K562 (cell line): Measurements from ENCODE around the gene CCDC27. TPM values are rescaled to one million over a fixed set of nuclear protein-coding genes. Genes with fewer than 3 reads are reported as not detected.

Experiments
- ATAC-seq: fragments of 200-7000 bp; cut with Tn5 transposase; 3 replicates; pipeline ENCODE4 v1.9.1; 2020; ENCODE audit warnings: moderate library complexity
- BruUV-seq: library from RNA; stranded (reverse); fragments of 400-500 nt; replicated peaks from 2 replicates; lab custom pipeline; 2021; lab: Mats Ljungman, UMichigan
- CTCF ChIA-PET: fragments of 300-600 bp; formaldehyde crosslinking; extraction: SDS; loops from one replicate; lab custom pipeline; 2021; ENCODE audit warnings: low intra/inter-chr PET ratio; lab: Yijun Ruan, JAX
- POLR2A ChIA-PET: fragments of 300-600, 350-650 bp; sonication (Branson Sonifier 250); formaldehyde crosslinking; extraction: SDS; loops from one replicate; lab custom pipeline; 2021; ENCODE audit warnings: antibody characterized with exemption, inconsistent platforms; lab: Yijun Ruan, JAX
- DNase-seq, 4 experiments: peaks; one replicate each; pipeline versions ENCODE4 v3.0.0 to v3.0.0-alpha.2; 2011 to 2018; ENCODE audit warnings: low spot score in 3 of 4, mixed read lengths in 3 of 4; ENCODE audit errors: extremely low read depth in 1 of 4
- FAIRE-seq: peaks from 2 replicates; lab custom pipeline; 2011; peaks lifted over from hg19 to GRCh38; lab: Jason Lieb, UNC
- H2AFZ ChIP-seq: 2 replicates; pipeline ENCODE4 v1.6.0; 2011; ENCODE audit warnings: low read depth, low read length, control low read depth, inconsistent platforms
- H3K27ac ChIP-seq: fragments of 200-600 bp; 3 replicates; pipeline ENCODE4 v1.8.0; 2011; ENCODE audit warnings: low read depth, mild to moderate bottlenecking, control low read depth, inconsistent platforms, low read length, moderate library complexity, mixed read lengths; ENCODE audit errors: extremely low read depth
- H3K27me3 ChIP-seq, 2 experiments: fragments of 300-600 bp in 1 of 2; 2 replicates in 1 of 2; 3 replicates in 1 of 2; pipeline versions ENCODE4 v1.6.0 to v1.8.0; 2011; ENCODE audit warnings: inconsistent platforms in 2 of 2, low read length in 2 of 2, mild to moderate bottlenecking in 1 of 2, mixed read lengths in 1 of 2, moderate library complexity in 1 of 2; ENCODE audit not compliant: control insufficient read depth in 2 of 2, insufficient read depth in 2 of 2
- H3K36me3 ChIP-seq: fragments of 300-600 bp; 3 replicates; pipeline ENCODE4 v1.8.0; 2011; ENCODE audit warnings: mild to moderate bottlenecking, low read length, inconsistent platforms; ENCODE audit not compliant: control insufficient read depth, insufficient read depth
- H3K4me1 ChIP-seq, 2 experiments: fragments of 200-600 bp in 1 of 2; replicated peaks in 1 of 2; 2 replicates in 1 of 2; 3 replicates in 1 of 2; pipeline versions ENCODE4 v1.5.1 to v1.8.0; 2011; ENCODE audit warnings: inconsistent platforms in 2 of 2, low read length in 2 of 2, mild to moderate bottlenecking in 1 of 2, mixed read lengths in 1 of 2, moderate library complexity in 1 of 2; ENCODE audit not compliant: control insufficient read depth in 2 of 2, insufficient read depth in 2 of 2
- H3K4me2 ChIP-seq: 2 replicates; pipeline ENCODE4 v1.6.1; 2011; ENCODE audit warnings: low read length, control low read depth, inconsistent platforms, mixed read lengths; ENCODE audit not compliant: insufficient read depth
- H3K4me3 ChIP-seq: fragments of 200-600 bp; sonication (generic), shearing (Covaris generic); 2 replicates; pipeline ENCODE4 v1.5.1; 2016; ENCODE audit warnings: control low read depth, inconsistent platforms
- H3K79me2 ChIP-seq: fragments of 200-600 bp; 3 replicates; pipeline ENCODE4 v1.8.0; 2011; ENCODE audit warnings: low read length, inconsistent platforms; ENCODE audit not compliant: control insufficient read depth, insufficient read depth
- H3K9ac ChIP-seq, 2 experiments: 2 replicates each; pipeline versions ENCODE4 v1.6.0 to v1.6.1; 2011; ENCODE audit warnings: low read depth in 2 of 2, low read length in 2 of 2, control low read depth in 1 of 2, inconsistent platforms in 1 of 2, mild to moderate bottlenecking in 1 of 2, mixed read lengths in 1 of 2; ENCODE audit not compliant: insufficient read depth in 1 of 2
- H3K9me1 ChIP-seq: one replicate; pipeline ENCODE4 v1.6.0; 2011; ENCODE audit warnings: inconsistent platforms, mild to moderate bottlenecking, low read length, moderate library complexity; ENCODE audit not compliant: control insufficient read depth, insufficient read depth
- H3K9me3 ChIP-seq: replicated peaks from 2 replicates; pipeline ENCODE4 v1.5.1; 2011; ENCODE audit warnings: low read depth, low read length, inconsistent platforms; ENCODE audit not compliant: control insufficient read depth, insufficient read depth
- H4K20me1 ChIP-seq: replicated peaks from 2 replicates; pipeline ENCODE4 v1.6.1; 2011; ENCODE audit warnings: low read length, inconsistent platforms, mixed read lengths; ENCODE audit not compliant: control insufficient read depth, insufficient read depth
- ELF2 ChIP-seq: fragments of 250-450 bp; sonication (Bioruptor Pico); IDR thresholded peaks from 2 replicates; pipeline ENCODE4 v1.5.0; 2021; ENCODE audit warnings: mild to moderate bottlenecking
- HCFC1 ChIP-seq: IDR thresholded peaks from 2 replicates; pipeline ENCODE4 v1.6.1; 2012; ENCODE audit warnings: low read depth, low read length, improper control_type of control experiment
- HDAC6 ChIP-seq: IDR thresholded peaks from 2 replicates; pipeline ENCODE4 v1.6.1; 2012; ENCODE audit warnings: low read depth, mild to moderate bottlenecking, control low read depth, inconsistent platforms, low read length, moderate library complexity
- HEY1 ChIP-seq: fragments of 250-450 bp; sonication (Bioruptor Pico); IDR thresholded peaks from 2 replicates; pipeline ENCODE4 v1.5.0; 2020; ENCODE audit warnings: mild to moderate bottlenecking, moderate library complexity, borderline replicate concordance
- HMG20B ChIP-seq: fragments of 250-450 bp; sonication (Bioruptor Pico); IDR thresholded peaks from 2 replicates; pipeline ENCODE4 v1.5.0; 2021; ENCODE audit warnings: mild to moderate bottlenecking
- HSF4 ChIP-seq: fragments of 250-450 bp; sonication (Bioruptor Pico); IDR thresholded peaks from 2 replicates; pipeline ENCODE4 v2.1.2; 2022; ENCODE audit warnings: mild to moderate bottlenecking, moderate library complexity, borderline replicate concordance
- MYNN ChIP-seq, 2 experiments: sonication (generic); formaldehyde crosslinking in 1 of 2; IDR thresholded peaks; 2 replicates each; pipeline versions ENCODE4 v1.5.0 to v1.6.1; 2016 to 2020; ENCODE audit warnings: antibody characterized with exemption in 1 of 2, missing genetic modification reagents in 1 of 2
- NFE2L1 ChIP-seq: fragments of 450-650 bp; IDR thresholded peaks from 2 replicates; pipeline ENCODE4 v1.6.1; 2016; ENCODE audit warnings: missing genetic modification characterization, low read depth, mild to moderate bottlenecking, missing compliant biosample characterization, moderate library complexity, borderline replicate concordance
- POLR2A ChIP-seq: fragments of 450-650 bp; conservative IDR thresholded peaks from 2 replicates; pipeline ENCODE4 v1.6.1; 2016
- RBM15 ChIP-seq: fragments of 200-400 bp; formaldehyde crosslinking; IDR thresholded peaks from 2 replicates; pipeline ENCODE4 v1.6.1; 2018; ENCODE audit warnings: mild to moderate bottlenecking, low read length, moderate library complexity; ENCODE audit not compliant: insufficient read depth
- SIRT6 ChIP-seq: IDR thresholded peaks from one replicate; pipeline ENCODE4 v1.6.1; 2012; ENCODE audit warnings: low read depth, mild to moderate bottlenecking, control low read depth, inconsistent platforms, low read length, moderate library complexity
- SRF ChIP-seq, 2 experiments: fragments of 250-450, 450-650 bp in 1 of 2; sonication (Bioruptor Pico) in 1 of 2; sonication (generic) in 1 of 2; formaldehyde crosslinking; IDR thresholded peaks; 2 replicates each; pipeline versions ENCODE4 v1.5.0 to v1.5.1; 2020 to 2022; ENCODE audit warnings: mild to moderate bottlenecking in 1 of 2, missing genetic modification reagents in 1 of 2
- ZFP30 ChIP-seq: fragments of 250-450 bp; sonication (Bioruptor Pico); IDR thresholded peaks from 2 replicates; pipeline ENCODE4 v1.8.0; 2022; ENCODE audit warnings: moderate library complexity, mild to moderate bottlenecking, inconsistent platforms, borderline replicate concordance
- ZNF3 ChIP-seq: fragments of 250-450 bp; sonication (Bioruptor Pico); IDR thresholded peaks from 2 replicates; pipeline ENCODE4 v1.5.0; 2021; ENCODE audit warnings: mild to moderate bottlenecking, moderate library complexity
- ZNF436 ChIP-seq: fragments of 250-450, 450-650 bp; sonication (Bioruptor Pico); formaldehyde crosslinking; IDR thresholded peaks from 2 replicates; pipeline ENCODE4 v1.7.0; 2020; ENCODE audit warnings: mild to moderate bottlenecking
- ZNF445 ChIP-seq: fragments of 250-450 bp; sonication (Bioruptor Pico); IDR thresholded peaks from 2 replicates; pipeline ENCODE4 v1.4.0; 2020; ENCODE audit warnings: low read depth, mild to moderate bottlenecking, moderate library complexity
- ZNF57 ChIP-seq: fragments of 450-650 bp; formaldehyde crosslinking; IDR thresholded peaks from 2 replicates; pipeline ENCODE4 v1.4.0; 2020; ENCODE audit warnings: mild to moderate bottlenecking, moderate library complexity
- ZNF830 ChIP-seq: fragments of 250-450 bp; sonication (Bioruptor Pico); IDR thresholded peaks from 2 replicates; pipeline ENCODE4 v1.5.0; 2021; ENCODE audit warnings: mild to moderate bottlenecking
- WGBS: fragments of 100-300 bp; shearing (Covaris generic); methylation state at CpG from one replicate; pipeline ENCODE4 v1.1.6; 2016; ENCODE audit warnings: low coverage, mixed read lengths; ENCODE audit not compliant: insufficient coverage; ENCODE audit errors: missing lambda C conversion rate; 5-methylcytosine and 5-hydroxymethylcytosine counted together
- in situ Hi-C: fragments of 300-500 bp; cut with MboI; formaldehyde crosslinking; loops from 4 replicates; pipeline ENCODE4 v1.15.0; 2018; ENCODE audit warnings: inconsistent platforms, mixed read lengths
- intact Hi-C: fragments of 100-400 bp; cut with micrococcal nuclease; formaldehyde crosslinking; loops from 2 replicates; pipeline ENCODE4 v1.14.2; 2022
- polyA plus RNA-seq, 8 experiments: library from polyadenylated mRNA; depleted of rRNA in 4 of 8; stranded (reverse) in 5 of 8; unstranded in 3 of 8; fragments of >200 nt; fragmentation: Nextera tagmentation in 2 of 8; fragmentation: Illumina TruSeq in 1 of 8; extraction: Ambion mirVana in 2 of 8; extraction: Trizol in 1 of 8; gene quantifications; 2 replicates each; pipeline versions ENCODE4 v1.2.1 to v1.2.3, GENCODE V29; 2011 to 2014; ENCODE audit warnings: inconsistent platforms in 1 of 8, missing spikeins in 1 of 8
- total RNA-seq, 7 experiments: library from RNA; depleted of rRNA in 6 of 7; stranded (reverse); fragments of >200 nt in 6 of 7; fragmentation: Illumina TruSeq in 2 of 7; extraction: Trizol in 2 of 7; gene quantifications; 2 replicates each; pipeline versions ENCODE4 v1.2.1 to v1.2.3, GENCODE V29; 2011 to 2021; ENCODE audit warnings: low replicate concordance in 1 of 7
- TF ChIP-seq, protein P1 (sequence below): fragments of 450-650 bp; conservative IDR thresholded peaks from 2 replicates; pipeline ENCODE4 v1.6.1; 2016; ENCODE audit warnings: missing genetic modification characterization, low read depth, mild to moderate bottlenecking, control low read depth, missing compliant biosample characterization
- TF ChIP-seq, protein P2 (sequence below): fragments of 450-650 bp; formaldehyde crosslinking; conservative IDR thresholded peaks from 2 replicates; pipeline ENCODE4 v1.4.0; 2022; ENCODE audit warnings: mild to moderate bottlenecking, missing genetic modification characterization

The CCDC27 gene
- total and polyA plus RNA-seq, 9 of the 15 experiments (the other 6 are each of a cell fraction or from before 2014, with no cell fraction given): 0.01 to 0.04 TPM; not detected in 7

DNA sequence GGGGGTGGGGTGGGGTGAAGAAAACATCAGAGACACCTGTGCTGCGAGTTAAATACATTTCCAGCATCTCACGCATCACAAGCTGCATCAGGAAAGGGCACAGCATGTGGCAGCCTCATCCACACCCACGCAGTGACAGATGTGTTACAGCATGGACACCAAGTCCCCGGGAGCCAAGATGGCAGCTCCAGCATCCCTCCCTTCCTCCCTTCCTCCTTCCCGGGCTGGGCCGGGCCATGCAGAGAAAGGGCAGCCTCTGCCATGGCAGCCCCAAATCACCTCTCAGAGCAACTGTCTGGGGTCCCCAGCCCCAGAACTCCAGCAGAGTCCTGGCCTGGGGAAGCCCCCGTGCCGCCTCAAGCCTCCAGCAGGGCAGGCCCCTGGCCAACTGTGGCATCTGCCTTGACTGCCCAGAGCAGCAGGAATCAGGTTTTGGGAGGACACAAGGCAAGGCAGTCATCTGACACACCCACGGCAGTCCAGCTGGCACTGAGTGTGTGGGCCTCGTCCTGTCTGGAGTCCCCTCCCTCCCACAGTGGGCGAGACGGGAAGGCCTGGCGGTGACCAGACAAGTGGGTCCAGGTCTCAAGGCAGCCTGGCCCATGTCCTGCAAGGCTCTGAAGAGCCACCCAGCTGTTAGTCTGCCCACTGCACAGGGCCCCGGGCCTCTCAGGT is 26.5 kb downstream of the CCDC27 start:
- peaks cover 15% of the 10 kb centered on the region for H3K79me2 ChIP-seq
- H3K9me1 ChIP-seq: peaks cover 5% of the 10 kb centered on the region
- H2AFZ ChIP-seq: no peak overlapping the region
- ChIA-PET POLR2A (interaction anchor here (0.7 to 2.5 kb wide), 7 partner anchors 8 to 19 kb away, joined by 3 to 9 read pairs (median 3); partner anchors contain the start of gene LRRC47), CTCF (no interaction called here)
- no peaks in the 10 kb centered on the region for H4K20me1 ChIP-seq
- no TSS peak for BruUV-seq
- WGBS: 88% methylated on average over 12 of the region's 14 CpGs
- ATAC-seq: no peak
- peak in 1 of 4 experiments; percentile 26 for DNase-seq
- H3K4me1 ChIP-seq: peaks cover 15 to 60% of the 10 kb centered on the region in 2 experiments
- in situ Hi-C loops: no loop called here
- H3K27ac ChIP-seq: no peak overlapping the region
- intact Hi-C loops: loop anchor here (5.0 kb wide), 1 partner anchor 79 kb away; the partner anchor contains the start of genes CEP104 and DFFB
- FAIRE-seq: peak; percentile 64
- peak overlapping the region in 1 of 2 experiments; percentile 53; a peak in 2 of 4 replicates for H3K9ac ChIP-seq
- H3K9me3 ChIP-seq: no peaks in the 10 kb centered on the region
- no peaks in the 10 kb centered on the region for H3K27me3 ChIP-seq
- no peak overlapping the region for H3K4me3 ChIP-seq
- peaks cover 59% of the 10 kb centered on the region for H3K36me3 ChIP-seq
- H3K4me2 ChIP-seq: no peak overlapping the region
- TF ChIP-seq MYNN (IDR thresholded peaks at IDR 0.05): peak; percentile 18; the same call in 1 of the 2 replicates
- TF ChIP-seq MYNN (CRISPR knock-in tag; IDR thresholded peaks at IDR 0.05): no peak
- 0 out of 2 replicates have a peak, but pooled peaks have one; percentile 10 for TF ChIP-seq ZNF57
- no peak for TF ChIP-seq SIRT6
- TF ChIP-seq HMG20B: no peak
- TF ChIP-seq ZNF3: no peak
- no peak for TF ChIP-seq ELF2 (CRISPR knock-in tag)
- TF ChIP-seq NFE2L1 (tag): no peak
- TF ChIP-seq POLR2A: peak; percentile 45
- 0 out of 4 replicates have a peak, but pooled peaks of 1 of the 2 experiments have one; percentile 35 for TF ChIP-seq SRF (CRISPR knock-in tag; IDR thresholded peaks at IDR 0.05)
- TF ChIP-seq HCFC1: no peak
- no peak for TF ChIP-seq HSF4
- no peak for TF ChIP-seq RBM15
- 0 out of 2 replicates have a peak, but pooled peaks have one; percentile 8 for TF ChIP-seq ZNF445 (CRISPR knock-in tag)
- TF ChIP-seq, protein P1, sequence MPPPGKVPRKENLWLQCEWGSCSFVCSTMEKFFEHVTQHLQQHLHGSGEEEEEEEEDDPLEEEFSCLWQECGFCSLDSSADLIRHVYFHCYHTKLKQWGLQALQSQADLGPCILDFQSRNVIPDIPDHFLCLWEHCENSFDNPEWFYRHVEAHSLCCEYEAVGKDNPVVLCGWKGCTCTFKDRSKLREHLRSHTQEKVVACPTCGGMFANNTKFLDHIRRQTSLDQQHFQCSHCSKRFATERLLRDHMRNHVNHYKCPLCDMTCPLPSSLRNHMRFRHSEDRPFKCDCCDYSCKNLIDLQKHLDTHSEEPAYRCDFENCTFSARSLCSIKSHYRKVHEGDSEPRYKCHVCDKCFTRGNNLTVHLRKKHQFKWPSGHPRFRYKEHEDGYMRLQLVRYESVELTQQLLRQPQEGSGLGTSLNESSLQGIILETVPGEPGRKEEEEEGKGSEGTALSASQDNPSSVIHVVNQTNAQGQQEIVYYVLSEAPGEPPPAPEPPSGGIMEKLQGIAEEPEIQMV: no peak
- no peak for TF ChIP-seq ZFP30 (CRISPR knock-in tag)
- TF ChIP-seq, protein P2, sequence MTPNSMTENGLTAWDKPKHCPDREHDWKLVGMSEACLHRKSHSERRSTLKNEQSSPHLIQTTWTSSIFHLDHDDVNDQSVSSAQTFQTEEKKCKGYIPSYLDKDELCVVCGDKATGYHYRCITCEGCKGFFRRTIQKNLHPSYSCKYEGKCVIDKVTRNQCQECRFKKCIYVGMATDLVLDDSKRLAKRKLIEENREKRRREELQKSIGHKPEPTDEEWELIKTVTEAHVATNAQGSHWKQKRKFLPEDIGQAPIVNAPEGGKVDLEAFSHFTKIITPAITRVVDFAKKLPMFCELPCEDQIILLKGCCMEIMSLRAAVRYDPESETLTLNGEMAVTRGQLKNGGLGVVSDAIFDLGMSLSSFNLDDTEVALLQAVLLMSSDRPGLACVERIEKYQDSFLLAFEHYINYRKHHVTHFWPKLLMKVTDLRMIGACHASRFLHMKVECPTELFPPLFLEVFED: 0 out of 2 replicates have a peak, but pooled peaks have one; percentile 5
- TF ChIP-seq ZNF830 (CRISPR knock-in tag): 0 out of 2 replicates have a peak, but pooled peaks have one; percentile 3
- 0 out of 2 replicates have a peak, but pooled peaks have one; percentile 8 for TF ChIP-seq ZNF436 (CRISPR knock-in tag)
- peak; percentile 53; the same call in 1 of the 2 replicates for TF ChIP-seq HDAC6
- no peak for TF ChIP-seq HEY1 (CRISPR knock-in tag)
